Measurements from ENCODE around the gene DISP2. TPM values are rescaled to one million over a fixed set of nuclear protein-coding genes. Genes with fewer than 3 reads are reported as not detected.

DISP2 gene
- total and polyA plus RNA-seq, 2 donors from 2014 or later: 0.04 to 0.69 TPM

DNA sequence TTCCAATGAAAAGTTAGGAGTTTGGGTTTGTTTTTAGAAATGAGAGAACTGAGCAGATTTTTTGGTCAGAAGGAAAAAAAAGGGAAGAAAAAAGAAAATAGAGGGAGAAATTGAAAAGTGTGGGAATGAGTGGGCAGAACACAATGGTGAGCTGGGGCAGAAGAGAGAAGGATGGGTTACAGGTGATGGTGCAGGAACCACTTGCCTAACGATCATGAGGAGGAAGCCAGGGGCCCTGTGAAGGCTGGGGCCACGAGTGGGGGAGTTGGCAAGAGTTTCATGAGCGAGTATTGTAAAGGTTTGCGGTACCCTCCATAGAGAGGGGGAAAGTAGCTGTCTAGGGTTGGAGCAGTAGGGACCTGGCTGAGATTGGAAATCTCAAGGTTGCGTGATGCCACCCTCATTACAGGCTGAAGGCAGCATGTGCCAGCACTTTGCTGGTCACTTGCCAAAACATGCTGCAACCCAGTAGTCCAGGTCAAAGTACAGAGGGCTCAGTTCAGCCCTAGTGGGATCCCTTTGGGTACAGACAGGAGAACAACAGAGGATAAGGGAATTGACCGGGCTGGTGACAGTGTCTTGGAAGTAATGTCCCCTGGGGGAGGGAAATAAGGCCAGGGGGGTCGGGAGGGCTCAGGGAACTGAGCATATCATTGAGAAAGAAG, 54.2 kb downstream of the DISP2 start:
- DNase-seq: no peak
- no peak overlapping the region for H3K27ac ChIP-seq (ENCODE audit: low read depth in 2 of 2, low read length in 2 of 2)

GRCh38 chr15:40413036-40413435, 55.0 kb downstream of the DISP2 start:
- Histone ChIP-seq H3K9me3 (ENCODE audit: control insufficient read depth in 2 of 3, insufficient read depth in 1 of 3, low read length in 3 of 3) (no peaks in the 10 kb centered on the region), H3K9ac (ENCODE audit: low read length in 3 of 3) (no peak overlapping the region), H3K27ac (ENCODE audit: low read depth in 2 of 2, low read length in 2 of 2) (no peak overlapping the region), H3K36me3 (ENCODE audit: control insufficient read depth in 2 of 3, insufficient read depth in 3 of 3, low read length in 3 of 3) (peaks cover 10 to 45% (median 37%) of the 10 kb centered on the region in 3 donors), H3K27me3 (ENCODE audit: control insufficient read depth, insufficient read depth, low read length) (no peaks in the 10 kb centered on the region), H3K4me3 (ENCODE audit: low read length in 3 of 3) (no peak overlapping the region), H3K4me1 (ENCODE audit: control insufficient read depth in 2 of 3, insufficient read depth in 2 of 3, low read depth in 1 of 3, low read length in 3 of 3) (peaks cover 0 to 5% (median 0%) of the 10 kb centered on the region in 3 donors)
- no peak for TF ChIP-seq CTCF (IDR thresholded peaks at IDR 0.05; ENCODE audit: borderline replicate concordance, extremely low read depth, insufficient read depth)
- DNase-seq: no peak
- intact Hi-C loops (cut with DNase I): no loop called here
- no peak for FAIRE-seq

More for the DNA sequence above, 54.2 kb downstream of the DISP2 start:
- peaks cover 0 to 6% (median 0%) of the 10 kb centered on the region in 3 donors for H3K4me1 ChIP-seq (ENCODE audit: control insufficient read depth in 2 of 3, insufficient read depth in 2 of 3, low read depth in 1 of 3, low read length in 3 of 3)
- intact Hi-C loops (cut with DNase I): no loop called here
- no peak overlapping the region for H3K9ac ChIP-seq (ENCODE audit: low read length in 3 of 3)
- TF ChIP-seq CTCF (IDR thresholded peaks at IDR 0.05; ENCODE audit: borderline replicate concordance, extremely low read depth, insufficient read depth): no peak
- no peaks in the 10 kb centered on the region for H3K9me3 ChIP-seq (ENCODE audit: control insufficient read depth in 2 of 3, insufficient read depth in 1 of 3, low read length in 3 of 3)
- no peak overlapping the region for H3K4me3 ChIP-seq (ENCODE audit: low read length in 3 of 3)
- H3K36me3 ChIP-seq (ENCODE audit: control insufficient read depth in 2 of 3, insufficient read depth in 3 of 3, low read length in 3 of 3): peaks cover 10 to 45% (median 35%) of the 10 kb centered on the region in 3 donors
- no peaks in the 10 kb centered on the region for H3K27me3 ChIP-seq (ENCODE audit: control insufficient read depth, insufficient read depth, low read length)
- no peak for FAIRE-seq

GRCh38 chr15:40414816-40415215, 56.8 kb downstream of the DISP2 start:
- Histone ChIP-seq H3K4me1 (ENCODE audit: control insufficient read depth in 2 of 3, insufficient read depth in 2 of 3, low read depth in 1 of 3, low read length in 3 of 3) (peaks cover 0 to 5% (median 0%) of the 10 kb centered on the region in 3 donors), H3K4me3 (ENCODE audit: low read length in 3 of 3) (no peak overlapping the region), H3K27ac (ENCODE audit: low read depth in 2 of 2, low read length in 2 of 2) (no peak overlapping the region), H3K27me3 (ENCODE audit: control insufficient read depth, insufficient read depth, low read length) (no peaks in the 10 kb centered on the region), H3K9me3 (ENCODE audit: control insufficient read depth in 2 of 3, insufficient read depth in 1 of 3, low read length in 3 of 3) (no peaks in the 10 kb centered on the region), H3K9ac (ENCODE audit: low read length in 3 of 3) (no peak overlapping the region), H3K36me3 (ENCODE audit: control insufficient read depth in 2 of 3, insufficient read depth in 3 of 3, low read length in 3 of 3) (peaks cover 8 to 45% (median 35%) of the 10 kb centered on the region in 3 donors)
- FAIRE-seq (no peak), DNase-seq (no peak)
- no peak for TF ChIP-seq CTCF (IDR thresholded peaks at IDR 0.05; ENCODE audit: borderline replicate concordance, extremely low read depth, insufficient read depth)
- intact Hi-C loops (cut with DNase I): no loop called here
